ENCODE results near the gene ZNF438.
A peak's percentile ranks its signal among the peaks of the same experiment; 100 is the strongest.

ZNF438 gene

DNA sequence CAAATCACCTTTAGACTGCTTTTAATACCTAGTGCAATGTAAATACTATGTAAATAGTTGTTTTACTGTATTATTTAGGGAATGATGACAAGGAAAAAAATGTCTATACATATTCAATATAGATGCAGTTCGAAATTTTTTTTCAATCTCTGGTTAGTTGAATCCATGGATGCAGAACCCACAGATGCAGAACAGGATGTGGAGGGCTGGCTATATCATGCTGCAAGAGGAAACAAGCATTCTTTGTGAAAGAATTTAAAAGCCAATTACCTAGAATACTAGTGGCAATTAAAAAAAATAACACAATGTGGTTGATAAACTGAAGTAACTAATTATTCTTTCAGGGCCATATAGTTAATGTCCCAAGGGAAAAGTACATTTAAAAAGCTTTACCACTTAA is 170.4 kb downstream of the ZNF438 start:
- no peak overlapping the region for H3K4me3 ChIP-seq (replicated peaks; ENCODE audit: low read depth, low read length)
- TF ChIP-seq, protein P1, sequence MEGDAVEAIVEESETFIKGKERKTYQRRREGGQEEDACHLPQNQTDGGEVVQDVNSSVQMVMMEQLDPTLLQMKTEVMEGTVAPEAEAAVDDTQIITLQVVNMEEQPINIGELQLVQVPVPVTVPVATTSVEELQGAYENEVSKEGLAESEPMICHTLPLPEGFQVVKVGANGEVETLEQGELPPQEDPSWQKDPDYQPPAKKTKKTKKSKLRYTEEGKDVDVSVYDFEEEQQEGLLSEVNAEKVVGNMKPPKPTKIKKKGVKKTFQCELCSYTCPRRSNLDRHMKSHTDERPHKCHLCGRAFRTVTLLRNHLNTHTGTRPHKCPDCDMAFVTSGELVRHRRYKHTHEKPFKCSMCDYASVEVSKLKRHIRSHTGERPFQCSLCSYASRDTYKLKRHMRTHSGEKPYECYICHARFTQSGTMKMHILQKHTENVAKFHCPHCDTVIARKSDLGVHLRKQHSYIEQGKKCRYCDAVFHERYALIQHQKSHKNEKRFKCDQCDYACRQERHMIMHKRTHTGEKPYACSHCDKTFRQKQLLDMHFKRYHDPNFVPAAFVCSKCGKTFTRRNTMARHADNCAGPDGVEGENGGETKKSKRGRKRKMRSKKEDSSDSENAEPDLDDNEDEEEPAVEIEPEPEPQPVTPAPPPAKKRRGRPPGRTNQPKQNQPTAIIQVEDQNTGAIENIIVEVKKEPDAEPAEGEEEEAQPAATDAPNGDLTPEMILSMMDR (IDR thresholded peaks at IDR 0.05; ENCODE audit: low read depth, low read length, missing control alignments) = no peak
- DNase-seq (ENCODE audit: extremely low read depth, low read depth) = no peak

DNA sequence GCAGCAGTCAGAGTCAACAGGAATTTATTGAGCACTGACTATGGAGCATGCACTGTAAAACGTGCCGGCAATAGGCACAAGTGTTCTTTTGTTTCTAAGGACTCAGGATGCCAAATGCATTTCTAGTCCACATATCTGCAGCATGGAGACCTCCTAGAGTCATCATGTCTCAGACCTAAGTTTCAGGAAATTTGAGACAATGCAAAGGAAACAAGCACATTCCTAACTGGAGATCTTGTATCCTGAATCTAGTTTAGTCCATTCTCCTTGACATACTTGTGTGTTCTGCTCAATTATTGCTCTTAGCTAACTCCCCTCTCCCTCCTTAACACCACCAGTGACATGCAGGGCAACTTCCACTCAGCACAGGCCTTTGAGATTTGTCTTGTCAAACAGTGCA is 173.2 kb downstream of the ZNF438 start:
- DNase-seq (ENCODE audit: extremely low read depth, low read depth) = no peak
- no peak overlapping the region for H3K4me3 ChIP-seq (replicated peaks; ENCODE audit: low read depth, low read length)
- TF ChIP-seq, protein P1 (IDR thresholded peaks at IDR 0.05; ENCODE audit: low read depth, low read length, missing control alignments) = no peak

DNA sequence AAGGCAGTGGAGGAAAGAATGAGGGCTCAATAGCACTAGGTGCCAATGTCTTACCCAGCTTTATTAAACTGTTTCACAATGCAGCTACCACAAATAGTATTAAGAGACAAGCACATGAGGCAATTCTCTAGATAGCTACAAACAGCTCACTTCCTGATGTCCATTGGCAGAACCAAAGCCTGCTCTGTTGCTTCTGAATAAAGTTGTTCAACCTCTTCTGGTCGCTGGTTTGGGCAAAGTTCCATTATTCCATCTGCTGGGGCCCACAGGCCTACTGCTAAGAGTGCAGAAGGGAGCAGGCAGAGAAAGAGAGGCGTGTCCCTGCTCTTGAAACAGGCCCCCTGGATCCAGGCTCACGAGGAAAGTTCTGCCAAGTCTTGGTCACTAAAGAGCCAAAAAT is 173.9 kb downstream of the ZNF438 start:
- no peak overlapping the region for H3K4me3 ChIP-seq (replicated peaks; ENCODE audit: low read depth, low read length)
- peak; percentile 15 for DNase-seq (ENCODE audit: extremely low read depth, low read depth)

DNA sequence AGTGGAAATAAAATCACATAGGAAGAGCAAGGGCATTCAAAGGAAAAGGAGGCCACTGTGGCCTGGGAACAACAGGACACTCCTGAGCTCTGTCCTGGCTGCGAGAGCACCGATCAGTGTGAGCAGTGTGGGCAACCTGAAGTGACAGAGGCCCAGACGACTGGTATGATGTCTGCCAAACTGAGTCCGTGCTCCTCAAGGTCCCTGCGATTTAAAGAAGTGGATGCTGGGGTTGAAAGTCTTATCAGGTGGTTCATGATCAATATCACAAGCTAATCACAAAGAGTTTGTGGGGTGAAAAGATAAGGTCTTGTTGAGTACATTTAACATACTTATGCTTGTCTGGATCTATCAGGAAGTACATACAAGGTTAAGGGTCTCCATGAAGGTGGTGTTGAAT is 176.5 kb downstream of the ZNF438 start:
- H3K4me3 ChIP-seq (replicated peaks; ENCODE audit: low read depth, low read length) = no peak overlapping the region
- TF ChIP-seq, protein P1 (IDR thresholded peaks at IDR 0.05; ENCODE audit: low read depth, low read length, missing control alignments) = no peak
- DNase-seq (ENCODE audit: extremely low read depth, low read depth) = no peak

More for the DNA sequence above, 173.9 kb downstream of the ZNF438 start:
- TF ChIP-seq, protein P1 (IDR thresholded peaks at IDR 0.05; ENCODE audit: low read depth, low read length, missing control alignments) = no peak

DNA sequence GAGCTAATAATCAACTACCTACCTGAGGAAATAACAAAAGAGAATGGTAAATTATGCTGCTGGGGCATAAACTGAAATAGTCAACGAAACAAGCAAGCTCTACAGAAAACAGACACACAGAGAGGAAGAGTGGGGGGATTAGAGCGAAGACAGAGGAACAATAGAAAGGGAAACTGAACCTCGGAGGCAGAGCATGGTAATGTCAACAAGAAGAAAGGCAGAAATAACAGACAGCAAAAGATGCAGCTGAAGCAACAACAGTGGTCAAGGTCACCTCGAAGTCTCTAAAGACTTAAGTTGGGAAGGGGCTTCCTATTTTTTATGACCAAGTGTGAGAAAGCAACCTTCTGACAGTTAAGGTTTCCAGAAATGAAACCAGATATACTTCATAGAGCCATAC is 177.0 kb downstream of the ZNF438 start:
- H3K4me3 ChIP-seq (replicated peaks; ENCODE audit: low read depth, low read length) = no peak overlapping the region
- TF ChIP-seq, protein P1 (IDR thresholded peaks at IDR 0.05; ENCODE audit: low read depth, low read length, missing control alignments) = no peak
- DNase-seq (ENCODE audit: extremely low read depth, low read depth) = no peak

DNA sequence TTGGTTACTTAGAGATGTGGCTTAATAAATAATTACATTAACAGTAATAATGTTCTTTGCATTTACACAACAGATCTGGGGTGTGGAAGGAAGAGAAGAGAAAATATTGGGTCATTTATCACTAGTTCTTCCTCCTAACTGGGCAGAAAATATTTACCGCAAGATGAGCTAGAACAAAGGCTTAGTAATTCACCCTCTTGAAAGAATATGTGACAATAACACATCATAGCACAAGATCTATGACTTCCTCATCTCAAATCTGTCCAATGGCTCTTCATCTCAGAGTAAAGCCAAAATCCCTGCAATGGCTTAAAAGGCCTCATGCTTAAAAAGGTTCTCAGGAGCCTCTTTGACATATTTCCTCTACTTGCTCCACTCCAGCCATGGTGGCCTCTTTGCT is 178.6 kb downstream of the ZNF438 start:
- TF ChIP-seq, protein P1 (IDR thresholded peaks at IDR 0.05; ENCODE audit: low read depth, low read length, missing control alignments) = no peak
- no peak for DNase-seq (ENCODE audit: extremely low read depth, low read depth)
- no peak overlapping the region for H3K4me3 ChIP-seq (replicated peaks; ENCODE audit: low read depth, low read length)

DNA sequence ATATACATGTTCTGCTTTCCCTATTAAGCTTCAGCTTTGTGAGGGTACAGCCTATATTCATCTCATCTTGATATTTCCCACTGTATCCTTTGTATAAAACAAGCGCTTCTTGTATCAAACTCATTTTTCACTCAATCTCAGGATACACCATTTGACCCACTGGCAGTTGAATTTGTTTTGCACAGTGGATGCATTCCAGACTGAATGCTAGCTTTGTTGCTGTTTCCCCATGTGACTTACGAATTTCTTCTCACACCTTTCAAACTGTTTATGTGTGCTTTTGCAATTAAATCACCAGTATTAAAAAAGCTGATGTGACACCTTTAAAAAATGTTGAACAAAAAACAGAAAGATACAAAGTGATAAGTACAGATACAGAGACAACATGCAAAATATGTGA is 180.9 kb downstream of the ZNF438 start:
- TF ChIP-seq, protein P1 (IDR thresholded peaks at IDR 0.05; ENCODE audit: low read depth, low read length, missing control alignments) = no peak
- H3K4me3 ChIP-seq (replicated peaks; ENCODE audit: low read depth, low read length) = no peak overlapping the region
- no peak for DNase-seq (ENCODE audit: extremely low read depth, low read depth)

Data from HFF-Myc (cell line).